NK-92 treated with Interleukin-12 subunit alpha and Interleukin-12 subunit beta, amount 100 ng/mL, for 24 hours (cell line): ENCODE results near the gene CDKL2.
"Not testable (repeated sequence)": the region's sequence is repeated elsewhere in the genome, so short reads cannot be mapped to it uniquely, and the experiment has no call there.

ENCODE experiments used
- DNase-seq: peaks from one replicate; lab custom pipeline; 2025; lab: John Stamatoyannopoulos, UW

CDKL2 gene

GRCh38 chr4:75552452-75552851, 77.9 kb downstream of the CDKL2 start:
- no peak for DNase-seq

DNA sequence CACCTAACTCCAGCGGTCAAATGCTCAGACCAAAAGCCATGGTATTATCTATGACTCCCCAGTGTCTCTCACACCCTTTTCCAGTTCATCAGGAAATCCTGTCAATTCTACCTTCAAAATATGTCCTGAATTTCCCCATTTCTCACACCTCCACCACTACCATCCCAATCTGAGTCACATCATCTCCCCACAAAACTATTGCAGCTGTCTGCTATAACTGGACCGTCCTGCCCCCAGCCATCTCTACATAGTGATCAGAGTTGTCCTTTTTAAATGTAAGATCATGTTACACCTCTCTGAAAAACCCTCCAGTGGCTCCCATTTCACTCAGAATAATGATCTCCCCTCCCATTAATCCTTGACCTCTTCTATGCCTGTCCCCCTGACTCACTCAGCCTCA, 81.3 kb downstream of the CDKL2 start:
- no peak for DNase-seq

DNA sequence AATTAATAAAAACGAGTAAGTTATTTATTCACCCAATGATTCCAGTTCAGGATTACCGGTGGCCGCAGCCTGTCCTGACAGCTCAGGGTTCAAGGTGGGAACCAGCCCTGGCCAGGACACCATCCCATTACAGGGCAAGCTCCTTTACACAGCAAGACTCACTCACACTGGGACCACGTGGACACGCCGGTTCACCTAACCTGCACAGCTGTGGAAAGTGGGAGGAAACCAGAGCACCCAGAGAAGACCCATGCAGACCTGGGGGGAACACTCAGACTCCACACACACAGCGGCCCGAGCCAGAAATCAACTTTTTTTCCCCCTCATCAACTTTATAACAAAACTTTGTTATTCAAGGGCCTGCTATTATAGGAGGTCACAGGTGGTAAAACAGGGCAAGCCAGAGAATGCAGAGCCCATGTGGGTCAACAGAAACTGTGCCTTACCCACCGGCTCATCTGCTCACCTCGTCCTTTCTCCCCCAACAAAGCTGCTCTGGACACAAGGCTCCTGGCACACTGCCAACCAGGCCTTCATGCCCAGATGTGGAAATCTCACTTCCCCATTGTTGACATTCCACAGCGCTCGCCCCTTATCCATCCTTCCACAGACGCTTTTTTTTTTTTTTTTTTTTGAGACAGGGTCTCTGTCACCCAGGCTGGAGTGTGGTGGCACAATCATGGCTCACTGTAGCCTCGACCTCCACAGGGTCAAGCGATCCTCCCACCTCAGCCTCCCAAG, 82.5 kb downstream of the CDKL2 start:
- no peak for DNase-seq

DNA sequence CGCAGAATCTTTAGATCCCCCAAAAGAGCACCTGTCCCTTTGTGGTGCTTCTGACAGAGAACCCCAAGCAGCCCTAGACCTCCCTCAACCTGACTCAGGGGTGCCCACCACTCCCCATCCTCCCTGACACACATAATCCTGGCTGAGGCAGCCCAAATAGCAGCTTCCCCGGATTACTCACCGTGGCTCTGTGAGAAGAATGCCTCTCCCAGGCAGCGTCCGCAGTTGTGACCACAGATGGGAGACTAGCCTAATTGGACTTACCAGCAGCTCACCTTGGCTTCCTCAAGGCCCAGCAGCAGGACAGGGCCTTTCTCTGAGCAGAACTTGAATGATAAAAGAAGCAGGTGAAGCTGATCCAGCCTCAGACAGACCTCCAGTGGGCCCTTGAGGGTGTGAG, 84.8 kb downstream of the CDKL2 start:
- DNase-seq, result no peak

DNA sequence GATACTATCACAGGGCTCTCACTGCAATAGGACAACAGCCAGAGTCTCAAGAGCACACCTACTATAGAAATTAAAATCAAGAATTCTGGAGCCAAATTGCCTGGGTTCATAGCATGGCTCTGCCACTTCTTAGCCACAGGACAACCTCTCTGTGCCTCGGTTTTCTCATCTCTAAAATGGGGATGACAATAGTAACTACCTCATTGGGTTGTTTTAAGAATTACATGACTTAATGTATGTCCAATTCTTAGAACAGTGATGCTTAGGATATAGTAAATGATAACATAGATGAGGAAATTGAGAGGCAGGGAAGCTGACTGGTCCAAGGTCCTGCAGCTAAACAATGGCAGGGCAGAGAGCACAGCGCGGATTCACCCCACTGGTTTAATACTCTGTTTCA, 85.5 kb downstream of the CDKL2 start:
- DNase-seq, result no peak

DNA sequence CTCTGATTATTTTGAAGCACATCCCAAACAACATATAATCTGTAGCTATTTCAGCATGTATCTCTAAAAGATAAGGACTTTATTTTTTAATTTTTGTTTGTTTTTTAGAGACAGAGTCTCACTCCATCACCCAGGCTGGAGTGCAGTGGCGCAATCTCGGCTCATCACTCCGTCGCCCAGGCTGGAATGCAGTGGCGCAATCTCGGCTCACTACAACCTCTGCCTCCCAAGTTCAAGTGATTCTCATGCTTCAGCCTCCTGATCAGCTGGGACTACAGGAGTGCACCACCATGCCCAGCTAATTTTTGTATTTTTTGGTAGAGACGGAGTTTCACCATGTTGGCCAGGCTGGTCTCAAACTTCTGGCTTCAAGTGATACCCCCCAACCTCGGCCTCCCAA, 86.1 kb downstream of the CDKL2 start:
- not testable (repeated sequence) for DNase-seq

DNA sequence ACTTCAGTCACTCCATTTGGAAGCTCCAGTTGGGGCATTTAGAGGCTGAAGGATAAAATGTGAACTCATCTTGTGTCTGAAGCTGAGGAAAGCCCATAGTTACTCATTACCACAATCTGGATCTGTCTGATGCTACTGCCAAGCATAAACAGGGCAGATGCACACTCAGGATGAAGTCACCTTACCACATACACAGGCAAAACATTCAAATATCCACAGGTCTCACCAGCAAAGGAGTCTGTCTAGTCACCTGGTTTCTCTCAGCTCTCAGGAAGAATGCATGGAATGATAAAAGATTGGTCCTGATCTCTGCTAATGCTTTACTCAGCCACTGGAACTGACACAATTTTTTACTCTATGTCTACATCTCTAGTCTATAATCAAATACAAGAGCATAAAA, 87.5 kb downstream of the CDKL2 start:
- no peak for DNase-seq

DNA sequence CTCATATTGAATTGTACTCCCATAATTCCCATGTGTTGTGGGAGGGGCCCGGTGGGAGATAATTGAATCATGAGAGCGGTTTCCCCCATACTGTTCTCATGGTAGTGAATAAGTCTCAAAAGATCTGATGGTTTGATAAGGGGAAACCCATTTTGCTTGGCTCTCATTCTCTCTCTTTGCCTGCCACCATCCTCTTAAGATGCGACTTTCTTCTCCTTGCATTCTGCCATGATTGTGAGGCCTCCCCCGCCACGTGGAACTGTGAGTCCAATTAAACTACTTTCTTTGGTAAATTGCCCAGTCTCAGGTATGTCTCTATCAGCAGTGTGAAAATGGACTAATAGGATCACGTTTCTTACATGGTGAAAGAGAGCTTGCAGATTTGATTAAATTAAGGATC, 93.0 kb downstream of the CDKL2 start:
- not testable (repeated sequence) for DNase-seq

- not testable (repeated sequence) for DNase-seq
Observed at GRCh38 chr4:75533926-75534325, 96.4 kb downstream of the CDKL2 start.

DNA sequence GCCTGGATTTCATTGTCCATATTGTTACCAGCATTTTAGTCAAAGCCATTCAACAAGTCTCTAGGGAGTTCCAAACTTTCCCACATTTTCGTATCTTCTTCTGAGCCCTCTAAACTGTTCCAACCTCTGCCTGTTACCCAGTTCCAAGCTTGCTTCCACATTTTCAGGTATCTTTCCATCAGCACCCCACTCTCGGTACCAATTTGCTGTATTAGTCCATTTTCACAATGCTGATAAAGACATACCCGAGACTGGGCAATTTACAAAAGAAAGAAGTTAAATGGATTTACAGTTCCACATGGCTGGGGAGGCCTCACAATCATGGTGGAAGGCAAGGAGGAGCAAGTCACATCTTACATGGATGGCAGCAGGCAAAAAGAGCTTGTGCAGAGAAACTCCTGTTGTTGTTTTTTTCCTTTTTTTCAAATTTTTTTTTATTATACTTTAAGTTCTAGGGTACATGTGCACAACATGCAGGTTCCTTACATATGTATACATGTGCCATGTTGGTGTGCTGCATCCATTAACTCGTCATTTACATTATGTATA, 96.9 kb downstream of the CDKL2 start:
- DNase-seq, result not testable (repeated sequence)

DNA sequence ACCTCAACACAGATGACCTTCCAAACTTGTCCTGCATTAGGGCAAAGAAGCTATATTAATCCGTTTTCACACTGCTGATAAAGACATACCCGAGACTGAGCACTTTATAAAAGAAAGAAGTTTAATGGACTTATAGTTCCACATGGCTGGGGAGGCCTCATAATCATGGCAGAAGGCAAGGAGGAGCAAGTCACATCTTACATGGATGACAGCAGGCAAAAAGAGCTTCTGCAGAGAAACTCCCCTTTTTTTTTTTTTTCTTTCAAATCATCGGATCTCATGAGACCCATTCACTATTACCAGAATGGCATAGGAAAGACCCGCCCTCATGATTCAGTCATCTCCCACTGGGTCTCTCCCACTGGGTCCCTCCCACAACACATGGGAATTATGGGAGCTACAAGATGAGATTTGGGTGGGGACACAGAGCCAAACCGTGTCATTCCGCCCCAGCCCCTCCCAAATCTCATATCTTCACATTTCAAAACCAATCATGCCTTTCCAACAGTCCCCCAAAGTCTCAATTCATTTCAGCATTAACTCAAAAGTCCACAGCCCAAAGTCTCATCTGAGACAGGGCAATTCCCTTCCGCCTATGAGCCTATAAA, 98.7 kb downstream of the CDKL2 start:
- DNase-seq, result not testable (repeated sequence)

DNA sequence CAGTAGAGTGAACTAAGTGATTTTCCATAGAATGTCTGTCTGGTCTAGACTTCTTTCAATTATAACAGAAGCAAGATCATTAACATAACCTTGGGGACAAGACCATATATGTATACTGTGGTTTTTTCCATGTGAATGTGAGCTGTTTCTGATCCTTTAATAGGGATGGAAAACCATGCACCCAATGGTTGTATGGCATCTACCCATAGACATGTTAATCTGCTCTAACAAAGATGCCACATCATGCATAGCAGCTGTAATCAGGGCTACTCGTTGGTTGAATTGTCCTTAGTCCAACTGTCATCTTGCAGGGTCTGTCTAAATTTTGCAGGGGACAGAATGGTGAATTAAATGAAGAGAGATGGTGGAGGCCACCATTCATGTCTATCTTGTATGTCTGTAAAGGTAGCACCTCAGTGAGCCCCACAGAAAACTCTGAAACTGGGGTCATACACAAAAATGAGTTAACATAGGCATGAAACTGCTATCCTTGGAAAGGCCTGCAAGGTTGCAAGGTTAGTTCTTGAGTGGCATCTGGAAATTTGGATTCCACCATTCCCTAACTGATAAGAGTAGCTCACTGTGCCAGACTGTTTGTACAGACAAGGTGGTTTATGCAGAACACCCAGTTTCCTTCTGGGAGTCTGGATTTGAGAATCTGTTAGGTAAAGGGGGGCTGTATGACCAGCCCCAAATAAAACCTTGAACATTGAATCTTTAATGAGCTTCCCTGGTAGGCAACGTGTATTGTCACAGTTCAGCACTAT, 99.6 kb downstream of the CDKL2 start:
- DNase-seq, result no peak
